ENCODE data around the gene BRDT.

DNA sequence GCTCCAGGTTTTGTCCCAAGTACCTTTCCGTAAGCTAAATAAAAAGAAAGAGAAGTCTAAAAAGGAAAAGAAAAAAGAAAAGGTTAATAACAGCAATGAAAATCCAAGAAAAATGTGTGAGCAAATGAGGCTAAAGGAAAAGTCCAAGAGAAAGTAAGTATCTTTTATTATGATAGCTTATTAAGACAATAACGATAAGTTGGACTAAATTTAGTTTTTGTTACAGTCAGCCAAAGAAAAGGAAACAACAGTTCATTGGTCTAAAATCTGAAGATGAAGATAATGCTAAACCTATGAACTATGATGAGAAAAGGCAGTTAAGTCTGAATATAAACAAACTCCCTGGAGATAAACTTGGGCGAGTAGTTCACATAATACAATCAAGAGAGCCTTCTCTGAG lies 31.5 kb downstream of the BRDT start:
- TF ChIP-seq CTCF (IDR thresholded peaks at IDR 0.05; ENCODE audit: low read depth, low read length) (no peak), EZH2phosphoT487 (IDR thresholded peaks at IDR 0.05; ENCODE audit: low read depth) (no peak)
